ENCODE results near the gene PKP3.
"Not testable (repeated sequence)": the region's sequence is repeated elsewhere in the genome, so short reads cannot be mapped to it uniquely, and the experiment has no call there.

PKP3 gene

GRCh38 chr11:424232-424631 is 30.2 kb downstream of the PKP3 start:
- ATAC-seq (ENCODE audit: insufficient read depth, low read depth) (no peak), DNase-seq (no peak)
- Histone ChIP-seq H3K4me2 (ENCODE audit: insufficient read depth, low read length) (no peak overlapping the region), H4K20me1 (ENCODE audit: insufficient read depth, low read length) (no peaks in the 10 kb centered on the region), H2AFZ (ENCODE audit: low read depth, low read length) (no peak overlapping the region), H3K9ac (ENCODE audit: low read depth, low read length) (no peak overlapping the region), H3K27me3 (ENCODE audit: insufficient read depth, low read length, poor library complexity) (no peaks in the 10 kb centered on the region), H3K4me1 (ENCODE audit: insufficient read depth, low read length) (no peaks in the 10 kb centered on the region), H3K27ac (ENCODE audit: low read length) (no peak overlapping the region), H3K79me2 (ENCODE audit: insufficient read depth, low read length) (no peaks in the 10 kb centered on the region), H3K4me3 (ENCODE audit: low read depth in 1 of 2, low read length in 2 of 2) (no peak overlapping the region), H3K9me3 (ENCODE audit: insufficient read depth, low read length, severe bottlenecking) (no peaks in the 10 kb centered on the region), H3K36me3 (ENCODE audit: insufficient read depth, low read length) (no peaks in the 10 kb centered on the region)
- TF ChIP-seq CTCF (IDR thresholded peaks at IDR 0.05; ENCODE audit: borderline replicate concordance, extremely low read depth, low read length, poor library complexity, severe bottlenecking) = no peak

GRCh38 chr11:424766-425165 is 30.8 kb downstream of the PKP3 start:
- H3K4me3 ChIP-seq (ENCODE audit: low read depth in 1 of 2, low read length in 2 of 2); H3K27ac ChIP-seq (ENCODE audit: low read length); H3K4me1 ChIP-seq (ENCODE audit: insufficient read depth, low read length); H3K4me2 ChIP-seq (ENCODE audit: insufficient read depth, low read length); DNase-seq; H4K20me1 ChIP-seq (ENCODE audit: insufficient read depth, low read length); H3K36me3 ChIP-seq (ENCODE audit: insufficient read depth, low read length); ATAC-seq (ENCODE audit: insufficient read depth, low read depth); H3K9ac ChIP-seq (ENCODE audit: low read depth, low read length); H3K9me3 ChIP-seq (ENCODE audit: insufficient read depth, low read length, severe bottlenecking); H3K79me2 ChIP-seq (ENCODE audit: insufficient read depth, low read length); H3K27me3 ChIP-seq (ENCODE audit: insufficient read depth, low read length, poor library complexity); H2AFZ ChIP-seq (ENCODE audit: low read depth, low read length): not testable (repeated sequence)

GRCh38 chr11:425301-425700 is 31.3 kb downstream of the PKP3 start:
- ATAC-seq (ENCODE audit: insufficient read depth, low read depth) (no peak), DNase-seq (no peak)
- no peak overlapping the region for H3K27ac ChIP-seq (ENCODE audit: low read length)
- no peaks in the 10 kb centered on the region for H4K20me1 ChIP-seq (ENCODE audit: insufficient read depth, low read length)
- H3K36me3 ChIP-seq (ENCODE audit: insufficient read depth, low read length) = no peaks in the 10 kb centered on the region
- no peak overlapping the region for H3K4me3 ChIP-seq (ENCODE audit: low read depth in 1 of 2, low read length in 2 of 2)
- no peak overlapping the region for H3K9ac ChIP-seq (ENCODE audit: low read depth, low read length)
- no peak overlapping the region for H3K4me2 ChIP-seq (ENCODE audit: insufficient read depth, low read length)
- H3K27me3 ChIP-seq (ENCODE audit: insufficient read depth, low read length, poor library complexity) = no peaks in the 10 kb centered on the region
- H3K4me1 ChIP-seq (ENCODE audit: insufficient read depth, low read length) = no peaks in the 10 kb centered on the region
- no peaks in the 10 kb centered on the region for H3K79me2 ChIP-seq (ENCODE audit: insufficient read depth, low read length)
- H3K9me3 ChIP-seq (ENCODE audit: insufficient read depth, low read length, severe bottlenecking) = no peaks in the 10 kb centered on the region
- TF ChIP-seq CTCF (IDR thresholded peaks at IDR 0.05; ENCODE audit: borderline replicate concordance, extremely low read depth, low read length, poor library complexity, severe bottlenecking) (no peak), EZH2 (IDR thresholded peaks at IDR 0.05; ENCODE audit: borderline replicate concordance, low read depth, low read length, severe bottlenecking) (no peak)
- H2AFZ ChIP-seq (ENCODE audit: low read depth, low read length) = no peak overlapping the region

- Histone ChIP-seq H3K9ac (ENCODE audit: low read depth, low read length) (no peak overlapping the region), H2AFZ (ENCODE audit: low read depth, low read length) (no peak overlapping the region), H3K4me3 (ENCODE audit: low read depth in 1 of 2, low read length in 2 of 2) (no peak overlapping the region), H3K4me2 (ENCODE audit: insufficient read depth, low read length) (no peak overlapping the region), H3K36me3 (ENCODE audit: insufficient read depth, low read length) (no peaks in the 10 kb centered on the region), H4K20me1 (ENCODE audit: insufficient read depth, low read length) (no peaks in the 10 kb centered on the region), H3K27ac (ENCODE audit: low read length) (no peak overlapping the region), H3K27me3 (ENCODE audit: insufficient read depth, low read length, poor library complexity) (no peaks in the 10 kb centered on the region), H3K4me1 (ENCODE audit: insufficient read depth, low read length) (no peaks in the 10 kb centered on the region), H3K79me2 (ENCODE audit: insufficient read depth, low read length) (no peaks in the 10 kb centered on the region), H3K9me3 (ENCODE audit: insufficient read depth, low read length, severe bottlenecking) (no peaks in the 10 kb centered on the region)
- ATAC-seq (ENCODE audit: insufficient read depth, low read depth) (no peak), DNase-seq (no peak)
- TF ChIP-seq EZH2 (IDR thresholded peaks at IDR 0.05; ENCODE audit: borderline replicate concordance, low read depth, low read length, severe bottlenecking) (no peak), CTCF (IDR thresholded peaks at IDR 0.05; ENCODE audit: borderline replicate concordance, extremely low read depth, low read length, poor library complexity, severe bottlenecking) (no peak)
Observed at GRCh38 chr11:426851-427250, 32.8 kb downstream of the PKP3 start.

Measured in DND-41 (cell line).